B cell (primary cell): Measurements from ENCODE around the gene CNIH4. TPM values are rescaled to one million over a fixed set of nuclear protein-coding genes. Genes with fewer than 3 reads are reported as not detected.
"Not testable (repeated sequence)": the region's sequence is repeated elsewhere in the genome, so short reads cannot be mapped to it uniquely, and the experiment has no call there.

Experiments
- ATAC-seq: fragments of 200-7000 bp; cut with Tn5 transposase; one replicate; pipeline ENCODE4 v1.10.0; 2021; ENCODE audit warnings: low read depth, mild to moderate bottlenecking, moderate number of reproducible peaks, moderate library complexity
- CTCF ChIA-PET: fragments of 350-600 bp; sonication (Branson Sonifier 250); formaldehyde crosslinking; loops from one replicate; lab custom pipeline; 2021; ENCODE audit warnings: antibody characterized with exemption, inconsistent platforms; lab: Charles Lee
- POLR2A ChIA-PET: fragments of 350-600 bp; sonication (Branson Sonifier 250); formaldehyde crosslinking; loops from one replicate; lab custom pipeline; 2021; ENCODE audit warnings: antibody characterized with exemption; lab: Charles Lee
- DNase-seq: peaks from one replicate; pipeline ENCODE4 v3.0.0; 2013
- H2AFZ ChIP-seq: 2 replicates; pipeline ENCODE4 v1.6.1; 2012; ENCODE audit warnings: mild to moderate bottlenecking, low read depth, low read length; ENCODE audit not compliant: insufficient read depth, poor library complexity, severe bottlenecking
- H3K27ac ChIP-seq, 2 donors: 1 replicate in 1 of 2; 2 replicates in 1 of 2; pipeline ENCODE4 v1.5.1; 2012 to 2013; ENCODE audit warnings: low read length in 2 of 2, mild to moderate bottlenecking in 2 of 2, moderate library complexity in 1 of 2
- H3K27me3 ChIP-seq, 4 experiments: fragments of 200-600 bp in 1 of 4; sonication (generic) in 1 of 4; replicated peaks in 1 of 4; 1 replicate in 2 of 4; 2 replicates in 2 of 4; pipeline versions ENCODE4 v1.6.1 to v1.7.0; 2013 to 2016; ENCODE audit warnings: low read length in 3 of 4, mild to moderate bottlenecking in 2 of 4, mixed read lengths in 1 of 4, moderate library complexity in 1 of 4; ENCODE audit not compliant: insufficient read depth in 4 of 4, control insufficient read depth in 3 of 4; ENCODE audit errors: control extremely low read depth in 1 of 4
- H3K36me3 ChIP-seq, 2 experiments: replicated peaks in 1 of 2; 1 replicate in 1 of 2; 2 replicates in 1 of 2; pipeline versions ENCODE4 v1.6.1 to v1.7.1; 2013; ENCODE audit warnings: low read length in 1 of 2; ENCODE audit not compliant: insufficient read depth in 2 of 2, control insufficient read depth in 1 of 2; ENCODE audit errors: control extremely low read depth in 1 of 2, extremely low read depth in 1 of 2
- H3K4me1 ChIP-seq, 2 donors: fragments of 200-600 bp in 1 of 2; sonication (generic) in 1 of 2; 1 replicate in 1 of 2; 2 replicates in 1 of 2; pipeline versions ENCODE4 v1.5.1 to v1.6.1; 2013 to 2017; ENCODE audit warnings: low read length in 2 of 2; ENCODE audit not compliant: control insufficient read depth in 2 of 2, insufficient read depth in 2 of 2
- H3K4me2 ChIP-seq: replicated peaks from 2 replicates; pipeline ENCODE3; 2012; ENCODE audit warnings: mild to moderate bottlenecking, low read depth, low read length; ENCODE audit not compliant: poor library complexity, severe bottlenecking
- H3K4me3 ChIP-seq, 5 experiments: fragments of 200-600 bp in 1 of 5; sonication (generic) in 1 of 5; 1 replicate in 3 of 5; 2 replicates in 2 of 5; pipeline versions ENCODE4 v1.5.1 to v1.7.0; 2011 to 2016; ENCODE audit warnings: low read length in 4 of 5, mild to moderate bottlenecking in 4 of 5, low read depth in 2 of 5, control low read depth in 1 of 5, moderate library complexity in 1 of 5; ENCODE audit not compliant: insufficient read depth in 1 of 5; ENCODE audit errors: control extremely low read depth in 1 of 5, extremely low read depth in 1 of 5
- H3K79me2 ChIP-seq: fragments of 200-600 bp; sonication (generic); one replicate; pipeline ENCODE4 v1.6.0; 2016; ENCODE audit warnings: low read length; ENCODE audit not compliant: control insufficient read depth, insufficient read depth
- H3K9ac ChIP-seq: fragments of 200-600 bp; sonication (generic); 2 replicates; pipeline ENCODE4 v1.6.1; 2017; ENCODE audit warnings: mild to moderate bottlenecking, low read length, moderate library complexity
- H3K9me3 ChIP-seq, 3 donors: one replicate each; pipeline versions ENCODE4 v1.6.1 to v1.7.1; 2013; ENCODE audit warnings: low read length in 2 of 3; ENCODE audit not compliant: control insufficient read depth in 2 of 3, insufficient read depth in 1 of 3; ENCODE audit errors: control extremely low read depth in 1 of 3
- H4K20me1 ChIP-seq: 2 replicates; pipeline ENCODE4 v1.6.0; 2012; ENCODE audit warnings: mild to moderate bottlenecking, low read length; ENCODE audit not compliant: insufficient read depth, control insufficient read depth, poor library complexity, severe bottlenecking
- H3K27ac Mint-ChIP-seq: one replicate; pipeline ENCODE4 v1.8.0; 2021; ENCODE audit warnings: mixed read lengths
- H3K27me3 Mint-ChIP-seq: one replicate; pipeline ENCODE4 v1.8.0; 2021; ENCODE audit warnings: mixed read lengths
- H3K4me1 Mint-ChIP-seq: one replicate; pipeline ENCODE4 v1.8.0; 2021; ENCODE audit warnings: mixed read lengths
- H3K4me3 Mint-ChIP-seq: one replicate; pipeline ENCODE4 v1.8.0; 2021; ENCODE audit warnings: mixed read lengths
- H3K9me3 Mint-ChIP-seq: one replicate; pipeline ENCODE4 v1.8.0; 2022; ENCODE audit warnings: mixed read lengths; ENCODE audit not compliant: insufficient read depth
- CTCF ChIP-seq: fragments of 200-600 bp; IDR thresholded peaks from one replicate; pipeline ENCODE4 v1.8.0; 2022; ENCODE audit warnings: antibody characterized with exemption, mild to moderate bottlenecking
- EZH2 ChIP-seq: IDR thresholded peaks from 2 replicates; pipeline ENCODE4 v1.6.1; 2012; ENCODE audit warnings: borderline replicate concordance, low read depth, mild to moderate bottlenecking, moderate library complexity, low read length; ENCODE audit not compliant: insufficient read depth, poor library complexity, severe bottlenecking
- WGBS: methylation state at CpG from one replicate; pipeline ENCODE4 v1.1.5; 2013; ENCODE audit warnings: missing lambda C conversion rate; ENCODE audit not compliant: insufficient coverage; 5-methylcytosine and 5-hydroxymethylcytosine counted together
- intact Hi-C: fragments of 100-400 bp; cut with micrococcal nuclease; formaldehyde crosslinking; loops from one replicate; pipeline ENCODE4 v1.10.0; 2022
- polyA plus RNA-seq: library from polyadenylated mRNA; depleted of rRNA; stranded (reverse); fragments of >200 nt; gene quantifications from 2 replicates; pipeline ENCODE4 v1.2.3, GENCODE V29; 2012
- total RNA-seq, 2 donors: library from RNA; stranded (reverse); fragments of 120-200 nt in 1 of 2; gene quantifications; 1 replicate in 1 of 2; 2 replicates in 1 of 2; pipeline versions ENCODE4 v1.2.3 to v1.2.4, GENCODE V29; 2013 to 2022

CNIH4 gene
- total and polyA plus RNA-seq, 2 donors (not counting 1 experiment from before 2014, with no cell fraction given): 13.3 to 27.2 TPM

GRCh38 chr1:224308064-224308463 is 48.6 kb upstream of the CNIH4 start:
- Histone ChIP-seq H3K9ac (no peak overlapping the region), H4K20me1 (no peaks in the 10 kb centered on the region), H3K4me2 (no peak overlapping the region), H3K4me3 (no peak overlapping the region), H3K27me3 (no peaks in the 10 kb centered on the region), H3K79me2 (no peaks in the 10 kb centered on the region), H2AFZ (no peak overlapping the region), H3K27ac (no peak overlapping the region), H3K9me3 (no peaks in the 10 kb centered on the region), H3K36me3 (peaks cover 8 to 46% of the 10 kb centered on the region in 2 experiments), H3K4me1 (no peaks in the 10 kb centered on the region)
- no peaks in the 10 kb centered on the region for H3K4me1 Mint-ChIP-seq
- CTCF ChIA-PET: no interaction called here
- intact Hi-C loops: no loop called here
- POLR2A ChIA-PET: interaction anchor here (0.7 kb wide), 1 partner anchor 65 kb away, joined by 3 read pairs; no protein-coding TSS in a partner anchor
- H3K27ac Mint-ChIP-seq: no peak overlapping the region
- no peaks in the 10 kb centered on the region for H3K9me3 Mint-ChIP-seq
- no peak for TF ChIP-seq EZH2
- no peak for TF ChIP-seq CTCF
- no peak for DNase-seq
- no peak for ATAC-seq
- H3K4me3 Mint-ChIP-seq: no peak overlapping the region
- no peaks in the 10 kb centered on the region for H3K27me3 Mint-ChIP-seq
- 89% methylated on average over 1 of the region's 3 CpGs for WGBS

GRCh38 chr1:224311503-224311902 is 45.2 kb upstream of the CNIH4 start:
- CTCF ChIA-PET: interaction anchor here (1.1 kb wide), 1 partner anchor 195 kb away, joined by 3 read pairs; no protein-coding TSS in a partner anchor
- not testable (repeated sequence) for ATAC-seq

More at GRCh38 chr1:224311503-224311902, 45.2 kb upstream of the CNIH4 start:
- H3K9me3 Mint-ChIP-seq, H3K4me1 Mint-ChIP-seq, intact Hi-C loops, H3K4me1 ChIP-seq, DNase-seq, H3K9ac ChIP-seq, H3K27ac ChIP-seq, H3K4me3 ChIP-seq, POLR2A ChIA-PET, H3K4me2 ChIP-seq, H3K27me3 ChIP-seq, H3K4me3 Mint-ChIP-seq, H3K27me3 Mint-ChIP-seq, H2AFZ ChIP-seq, H3K27ac Mint-ChIP-seq, H3K9me3 ChIP-seq, H4K20me1 ChIP-seq, H3K79me2 ChIP-seq: not testable (repeated sequence)
- 100% methylated on average over 1 of the region's 1 CpG for WGBS
- peaks cover 10 to 39% of the 10 kb centered on the region in 2 experiments for H3K36me3 ChIP-seq
